Panc1 (cell line): ENCODE measurements around the gene RAP2A. TPM values are rescaled to one million over a fixed set of nuclear protein-coding genes. Genes with fewer than 3 reads are reported as not detected.

ENCODE experiments used
- ATAC-seq: fragments of 200-7000 bp; cut with Tn5 transposase; 2 replicates; pipeline ENCODE4 v1.9.1; 2020; ENCODE audit warnings: mild to moderate bottlenecking, moderate library complexity
- BruUV-seq: library from RNA; stranded (reverse); fragments of 400-500 nt; replicated peaks from 2 replicates; lab custom pipeline; 2021; lab: Mats Ljungman, UMichigan
- CTCF ChIA-PET: fragments of 300-600 bp; sonication (Branson Sonifier 250); formaldehyde crosslinking; loops from one replicate; lab custom pipeline; 2022; ENCODE audit warnings: antibody characterized with exemption; lab: Charles Lee
- POLR2A ChIA-PET: fragments of 300-600 bp; sonication (Branson Sonifier 250); formaldehyde crosslinking; loops from one replicate; lab custom pipeline; 2022; ENCODE audit warnings: antibody characterized with exemption; lab: Charles Lee
- DNase-seq: peaks from one replicate; pipeline ENCODE4 v3.0.0-alpha.2; 2010; ENCODE audit warnings: low read depth, low spot score
- H3K27ac ChIP-seq: 2 replicates; pipeline ENCODE4 v1.5.1; 2011; ENCODE audit warnings: mild to moderate bottlenecking, low read length, inconsistent platforms
- H3K27me3 ChIP-seq: fragments of 200-500 bp; sonication (Bioruptor generic); 2 replicates; pipeline ENCODE4 v1.6.0; 2014; ENCODE audit warnings: low read length, inconsistent platforms; ENCODE audit not compliant: control insufficient read depth, insufficient read depth
- H3K36me3 ChIP-seq: fragments of 200-500 bp; sonication (Bioruptor generic); 2 replicates; pipeline ENCODE4 v1.5.1; 2014; ENCODE audit warnings: inconsistent platforms, mild to moderate bottlenecking, low read length, moderate library complexity; ENCODE audit not compliant: control insufficient read depth, insufficient read depth
- H3K4me1 ChIP-seq: 2 replicates; pipeline ENCODE4 v1.5.1; 2011; ENCODE audit warnings: inconsistent platforms, mild to moderate bottlenecking, low read length, moderate library complexity; ENCODE audit not compliant: control insufficient read depth, insufficient read depth
- H3K4me3 ChIP-seq, 2 experiments: 2 replicates each; pipeline ENCODE4 v1.5.1; 2011 to 2012; ENCODE audit warnings: low read depth in 2 of 2, low read length in 2 of 2, mild to moderate bottlenecking in 2 of 2, inconsistent platforms in 1 of 2, moderate library complexity in 1 of 2
- H3K9me3 ChIP-seq: fragments of 200-500 bp; sonication (Bioruptor generic); 2 replicates; pipeline ENCODE4 v1.5.1; 2014; ENCODE audit warnings: low read depth, mild to moderate bottlenecking, inconsistent platforms, low read length, moderate library complexity; ENCODE audit not compliant: control insufficient read depth, insufficient read depth
- POLR2AphosphoS5 ChIP-seq: IDR thresholded peaks from 2 replicates; pipeline ENCODE4 v1.6.1; 2012; ENCODE audit warnings: mild to moderate bottlenecking, low read depth, low read length, moderate library complexity
- SIN3A ChIP-seq: IDR thresholded peaks from 2 replicates; pipeline ENCODE4 v1.6.1; 2012; ENCODE audit warnings: low read depth, mild to moderate bottlenecking, low read length, moderate library complexity, borderline replicate concordance; ENCODE audit not compliant: insufficient read depth
- TCF7L2 ChIP-seq: IDR thresholded peaks from 2 replicates; pipeline ENCODE4 v1.6.1; 2011; ENCODE audit warnings: mild to moderate bottlenecking, low read depth, low read length, inconsistent platforms
- in situ Hi-C: cut with HindIII; loops from 2 replicates; pipeline ENCODE4 v1.10.0; 2016; ENCODE audit warnings: low sequenced_read_pairs, low pct_unique_long_range_greater_than_20kb
- intact Hi-C: fragments of 100-400 bp; cut with micrococcal nuclease; formaldehyde crosslinking; loops from one replicate; pipeline ENCODE4 v1.10.0; 2022; ENCODE audit not compliant: unreplicated experiment
- total RNA-seq: library from RNA; stranded (reverse); gene quantifications from one replicate; pipeline ENCODE4 v1.2.1, GENCODE V29; 2021; ENCODE audit not compliant: unreplicated experiment
- TF ChIP-seq, protein P1 (sequence below): fragments of 450-650 bp; IDR thresholded peaks from 2 replicates; pipeline ENCODE4 v1.5.1; 2017; ENCODE audit warnings: mild to moderate bottlenecking
- TF ChIP-seq, protein P2 (sequence below), 2 experiments: IDR thresholded peaks; 2 replicates each; pipeline ENCODE4 v1.6.1; 2011 to 2012; ENCODE audit warnings: low read depth in 2 of 2, control low read depth in 1 of 2, low read length in 1 of 2, mild to moderate bottlenecking in 1 of 2, moderate library complexity in 1 of 2; ENCODE audit not compliant: insufficient read depth in 1 of 2

Gene RAP2A
- total RNA-seq, 1 experiment from 2014 or later, result 44.3 TPM

DNA sequence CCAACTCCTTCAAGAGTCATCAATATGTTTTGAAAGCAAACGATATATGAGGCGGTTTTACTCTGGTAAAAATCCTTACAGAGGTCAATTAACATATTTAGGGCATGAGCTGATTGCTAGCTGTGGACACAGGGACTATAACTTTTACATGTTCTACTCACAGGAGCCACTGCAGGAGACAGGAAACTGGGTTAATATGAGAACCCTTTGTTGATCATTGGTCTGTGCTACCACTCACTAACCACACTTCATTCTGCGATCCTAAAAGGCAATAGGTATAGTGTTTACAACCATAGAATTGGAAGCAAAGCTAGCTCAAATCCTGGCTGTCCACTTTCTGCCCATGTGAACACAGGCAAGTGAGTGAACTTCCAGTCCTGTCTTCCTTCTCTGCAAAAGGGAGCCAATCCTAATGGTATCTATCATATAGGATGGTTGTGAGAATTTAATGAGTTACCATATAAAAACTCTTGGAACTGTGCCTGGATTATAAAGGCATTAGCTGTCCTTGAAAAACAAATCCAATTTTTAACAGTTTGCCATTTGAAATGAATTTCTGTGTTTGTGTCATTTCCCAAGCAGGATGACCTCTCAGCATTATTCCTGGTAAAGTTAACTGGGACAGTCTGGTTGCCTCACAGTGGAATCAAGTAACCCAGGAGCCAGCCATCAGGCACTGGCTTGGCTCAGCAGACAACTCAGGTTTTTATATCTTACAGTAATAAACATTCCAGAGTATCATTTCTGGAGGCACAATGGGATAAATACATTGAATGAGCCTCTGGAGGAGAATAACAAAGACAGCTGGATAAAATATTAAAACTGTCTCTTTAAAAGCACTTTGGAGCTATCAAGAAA lies 29.8 kb upstream of the RAP2A start:
- CTCF ChIA-PET, result no interaction called here
- POLR2A ChIA-PET, result no interaction called here
- no peak for DNase-seq

DNA sequence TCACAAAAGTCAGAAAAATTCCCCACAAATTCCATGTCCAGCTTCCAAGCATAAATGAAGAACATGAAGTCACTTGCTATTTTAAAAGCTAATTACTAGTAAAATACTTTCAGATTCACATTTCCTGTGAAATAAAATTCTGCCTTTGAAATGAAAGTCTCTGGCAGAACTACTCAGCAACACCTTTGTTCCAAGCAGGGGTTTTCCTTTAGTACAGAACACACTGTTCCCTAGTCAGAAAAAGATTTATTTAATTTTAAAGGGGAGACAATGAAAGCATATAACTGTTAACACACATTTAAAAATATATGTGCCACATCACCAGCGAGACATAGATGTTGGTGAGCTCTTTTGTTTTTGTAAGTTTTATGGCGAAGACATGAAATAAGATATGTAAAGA lies 26.4 kb upstream of the RAP2A start:
- CTCF ChIA-PET, result interaction anchor here (0.7 kb wide), 1 partner anchor 1867 kb away, joined by 3 read pairs; no protein-coding TSS in a partner anchor

More for the DNA sequence above, 29.8 kb upstream of the RAP2A start:
- H3K9me3 ChIP-seq, result no peaks in the 10 kb centered on the region
- no peak for ATAC-seq
- intact Hi-C loops, result no loop called here
- H3K27me3 ChIP-seq, result no peaks in the 10 kb centered on the region
- no peaks in the 10 kb centered on the region for H3K36me3 ChIP-seq
- in situ Hi-C loops, result no loop called here
- no peak overlapping the region for H3K4me3 ChIP-seq
- no peak overlapping the region for H3K27ac ChIP-seq
- no TSS peak for BruUV-seq
- TF ChIP-seq, protein P1, sequence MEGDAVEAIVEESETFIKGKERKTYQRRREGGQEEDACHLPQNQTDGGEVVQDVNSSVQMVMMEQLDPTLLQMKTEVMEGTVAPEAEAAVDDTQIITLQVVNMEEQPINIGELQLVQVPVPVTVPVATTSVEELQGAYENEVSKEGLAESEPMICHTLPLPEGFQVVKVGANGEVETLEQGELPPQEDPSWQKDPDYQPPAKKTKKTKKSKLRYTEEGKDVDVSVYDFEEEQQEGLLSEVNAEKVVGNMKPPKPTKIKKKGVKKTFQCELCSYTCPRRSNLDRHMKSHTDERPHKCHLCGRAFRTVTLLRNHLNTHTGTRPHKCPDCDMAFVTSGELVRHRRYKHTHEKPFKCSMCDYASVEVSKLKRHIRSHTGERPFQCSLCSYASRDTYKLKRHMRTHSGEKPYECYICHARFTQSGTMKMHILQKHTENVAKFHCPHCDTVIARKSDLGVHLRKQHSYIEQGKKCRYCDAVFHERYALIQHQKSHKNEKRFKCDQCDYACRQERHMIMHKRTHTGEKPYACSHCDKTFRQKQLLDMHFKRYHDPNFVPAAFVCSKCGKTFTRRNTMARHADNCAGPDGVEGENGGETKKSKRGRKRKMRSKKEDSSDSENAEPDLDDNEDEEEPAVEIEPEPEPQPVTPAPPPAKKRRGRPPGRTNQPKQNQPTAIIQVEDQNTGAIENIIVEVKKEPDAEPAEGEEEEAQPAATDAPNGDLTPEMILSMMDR, result no peak
- no peak for TF ChIP-seq SIN3A
- TF ChIP-seq, protein P2, sequence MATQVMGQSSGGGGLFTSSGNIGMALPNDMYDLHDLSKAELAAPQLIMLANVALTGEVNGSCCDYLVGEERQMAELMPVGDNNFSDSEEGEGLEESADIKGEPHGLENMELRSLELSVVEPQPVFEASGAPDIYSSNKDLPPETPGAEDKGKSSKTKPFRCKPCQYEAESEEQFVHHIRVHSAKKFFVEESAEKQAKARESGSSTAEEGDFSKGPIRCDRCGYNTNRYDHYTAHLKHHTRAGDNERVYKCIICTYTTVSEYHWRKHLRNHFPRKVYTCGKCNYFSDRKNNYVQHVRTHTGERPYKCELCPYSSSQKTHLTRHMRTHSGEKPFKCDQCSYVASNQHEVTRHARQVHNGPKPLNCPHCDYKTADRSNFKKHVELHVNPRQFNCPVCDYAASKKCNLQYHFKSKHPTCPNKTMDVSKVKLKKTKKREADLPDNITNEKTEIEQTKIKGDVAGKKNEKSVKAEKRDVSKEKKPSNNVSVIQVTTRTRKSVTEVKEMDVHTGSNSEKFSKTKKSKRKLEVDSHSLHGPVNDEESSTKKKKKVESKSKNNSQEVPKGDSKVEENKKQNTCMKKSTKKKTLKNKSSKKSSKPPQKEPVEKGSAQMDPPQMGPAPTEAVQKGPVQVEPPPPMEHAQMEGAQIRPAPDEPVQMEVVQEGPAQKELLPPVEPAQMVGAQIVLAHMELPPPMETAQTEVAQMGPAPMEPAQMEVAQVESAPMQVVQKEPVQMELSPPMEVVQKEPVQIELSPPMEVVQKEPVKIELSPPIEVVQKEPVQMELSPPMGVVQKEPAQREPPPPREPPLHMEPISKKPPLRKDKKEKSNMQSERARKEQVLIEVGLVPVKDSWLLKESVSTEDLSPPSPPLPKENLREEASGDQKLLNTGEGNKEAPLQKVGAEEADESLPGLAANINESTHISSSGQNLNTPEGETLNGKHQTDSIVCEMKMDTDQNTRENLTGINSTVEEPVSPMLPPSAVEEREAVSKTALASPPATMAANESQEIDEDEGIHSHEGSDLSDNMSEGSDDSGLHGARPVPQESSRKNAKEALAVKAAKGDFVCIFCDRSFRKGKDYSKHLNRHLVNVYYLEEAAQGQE (IDR thresholded peaks at IDR 0.05; ENCODE audit: insufficient read depth in 1 of 2, low read depth in 2 of 2, low read length in 1 of 2), result no peak
- no peak for TF ChIP-seq POLR2AphosphoS5
- TF ChIP-seq TCF7L2, result no peak
- H3K4me1 ChIP-seq, result no peaks in the 10 kb centered on the region

More for the DNA sequence above, 26.4 kb upstream of the RAP2A start:
- in situ Hi-C loops, result no loop called here
- Histone ChIP-seq H3K36me3 (no peaks in the 10 kb centered on the region), H3K9me3 (no peaks in the 10 kb centered on the region), H3K4me3 (no peak overlapping the region), H3K4me1 (no peaks in the 10 kb centered on the region), H3K27me3 (no peaks in the 10 kb centered on the region), H3K27ac (no peak overlapping the region)
- POLR2A ChIA-PET, result no interaction called here
- BruUV-seq, result no TSS peak
- no peak for ATAC-seq
- TF ChIP-seq, protein P1, result no peak
- TF ChIP-seq SIN3A (no peak), TCF7L2 (no peak), POLR2AphosphoS5 (no peak)
- TF ChIP-seq, protein P2 (IDR thresholded peaks at IDR 0.05; ENCODE audit: insufficient read depth in 1 of 2, low read depth in 2 of 2, low read length in 1 of 2), result no peak
- intact Hi-C loops, result no loop called here
- DNase-seq, result no peak
